ENCODE measurements around the gene KATNAL2.
A peak's percentile ranks its signal among the peaks of the same experiment; 100 is the strongest.

KATNAL2 gene

GRCh38 chr18:46917108-46917802 lies at the start of gene KATNAL2, which contains the start of gene PIAS2:
Gene KATNAL2 (plus strand): TSS chr18:46917602. CDS start chr18:46946873, 29,271 bp downstream.
Gene PIAS2 (minus strand): TSS chr18:46917507. CDS start chr18:46917345, 162 bp downstream.
- FAIRE-seq (no peak), DNase-seq (ENCODE audit: low spot score) (peak; percentile 37)

GRCh38 chr18:46868169-46868921 lies 49.1 kb upstream of the KATNAL2 start:
- FAIRE-seq (no peak), DNase-seq (ENCODE audit: low spot score) (no peak)

GRCh38 chr18:46877329-46877987 lies 39.9 kb upstream of the KATNAL2 start:
- no peak for DNase-seq (ENCODE audit: low spot score)
- FAIRE-seq, result no peak

- DNase-seq (ENCODE audit: low spot score) (no peak), FAIRE-seq (no peak)
Observed at GRCh38 chr18:46883180-46883579, 34.2 kb upstream of the KATNAL2 start.

- DNase-seq (ENCODE audit: low spot score) (no peak), FAIRE-seq (no peak)
Observed at GRCh38 chr18:46886893-46887292, 30.5 kb upstream of the KATNAL2 start.

GRCh38 chr18:46888965-46889364 lies 28.4 kb upstream of the KATNAL2 start:
- no peak for DNase-seq (ENCODE audit: low spot score)
- FAIRE-seq, result no peak

- FAIRE-seq (no peak), DNase-seq (ENCODE audit: low spot score) (no peak)
Observed at GRCh38 chr18:46891742-46892214, 25.6 kb upstream of the KATNAL2 start.

GRCh38 chr18:46892842-46893241 lies 24.6 kb upstream of the KATNAL2 start:
- FAIRE-seq (no peak), DNase-seq (ENCODE audit: low spot score) (no peak)

GRCh38 chr18:46893360-46893759 lies 24.0 kb upstream of the KATNAL2 start:
- no peak for FAIRE-seq
- DNase-seq (ENCODE audit: low spot score), result no peak

GRCh38 chr18:46894124-46894523 lies 23.3 kb upstream of the KATNAL2 start:
- DNase-seq (ENCODE audit: low spot score) (no peak), FAIRE-seq (no peak)

GRCh38 chr18:46899274-46899948 lies 18.0 kb upstream of the KATNAL2 start:
- FAIRE-seq, result no peak
- DNase-seq (ENCODE audit: low spot score), result no peak

- FAIRE-seq, result no peak
- no peak for DNase-seq (ENCODE audit: low spot score)
Observed at GRCh38 chr18:46903406-46903805, 14.0 kb upstream of the KATNAL2 start.

- no peak for FAIRE-seq
- DNase-seq (ENCODE audit: low spot score), result no peak
Observed at GRCh38 chr18:46909497-46909896, 7.9 kb upstream of the KATNAL2 start.

GRCh38 chr18:46910856-46911255 lies 6.5 kb upstream of the KATNAL2 start:
- no peak for DNase-seq (ENCODE audit: low spot score)
- no peak for FAIRE-seq

GRCh38 chr18:46915800-46916550 lies 1.4 kb upstream of the KATNAL2 start:
- FAIRE-seq (no peak), DNase-seq (ENCODE audit: low spot score) (no peak)

- DNase-seq (ENCODE audit: low spot score), result no peak
- FAIRE-seq, result no peak
Observed at GRCh38 chr18:46916551-46917107, 773 bp upstream of the KATNAL2 start.

- FAIRE-seq (no peak), DNase-seq (ENCODE audit: low spot score) (no peak)
Observed at GRCh38 chr18:46917803-46918600, 600 bp downstream of the KATNAL2 start.

- DNase-seq (ENCODE audit: low spot score) (no peak), FAIRE-seq (no peak)
Observed at GRCh38 chr18:46920067-46920466, 2.7 kb downstream of the KATNAL2 start.

GRCh38 chr18:46920653-46921052 lies 3.3 kb downstream of the KATNAL2 start:
- DNase-seq (ENCODE audit: low spot score) (no peak), FAIRE-seq (no peak)

Measured in RCC 7860 (cell line).